SK-N-SH treated with all-trans-retinoic acid at 6 μM for 48 hours (cell line): ENCODE data around the gene FUOM.

ENCODE experiments used
- BACH2 ChIP-seq: fragments of 250-450 bp; sonication (Bioruptor Pico); IDR thresholded peaks from 2 replicates; pipeline ENCODE4 v1.9.0; 2021; ENCODE audit warnings: mild to moderate bottlenecking, borderline replicate concordance
- GLIS3 ChIP-seq: fragments of 250-450 bp; sonication (Bioruptor Pico); IDR thresholded peaks from 2 replicates; pipeline ENCODE4 v1.5.0; 2020; ENCODE audit warnings: mild to moderate bottlenecking, moderate library complexity
- OSR1 ChIP-seq: fragments of 250-450 bp; sonication (Bioruptor Pico); IDR thresholded peaks from 2 replicates; pipeline ENCODE4 v1.8.0; 2022; ENCODE audit warnings: moderate library complexity, mild to moderate bottlenecking, inconsistent platforms
- PPARA ChIP-seq: fragments of 250-450 bp; sonication (Bioruptor Pico); IDR thresholded peaks from 2 replicates; pipeline ENCODE4 v1.5.0; 2020; ENCODE audit warnings: mild to moderate bottlenecking, borderline replicate concordance
- ZC3H10 ChIP-seq: fragments of 250-450 bp; sonication (Bioruptor Pico); IDR thresholded peaks from 2 replicates; pipeline ENCODE4 v1.5.1; 2021; ENCODE audit warnings: mild to moderate bottlenecking, moderate library complexity
- ZFP3 ChIP-seq: fragments of 250-450 bp; sonication (Bioruptor Pico); IDR thresholded peaks from 2 replicates; pipeline ENCODE4 v1.5.0; 2020; ENCODE audit warnings: mild to moderate bottlenecking, moderate library complexity
- ZFP30 ChIP-seq: fragments of 450-650 bp; formaldehyde crosslinking; IDR thresholded peaks from 2 replicates; pipeline ENCODE4 v1.5.0; 2022; ENCODE audit warnings: mild to moderate bottlenecking, moderate library complexity
- ZNF70 ChIP-seq: fragments of 450-650 bp; formaldehyde crosslinking; IDR thresholded peaks from 2 replicates; pipeline ENCODE4 v1.5.0; 2020; ENCODE audit warnings: mild to moderate bottlenecking, moderate library complexity
- TF ChIP-seq, protein P1 (sequence below): fragments of 250-450 bp; sonication (Bioruptor Pico); IDR thresholded peaks from 2 replicates; pipeline ENCODE4 v1.8.0; 2020; ENCODE audit warnings: mild to moderate bottlenecking, moderate library complexity, borderline replicate concordance
- TF ChIP-seq, protein P2 (sequence below): fragments of 250-450 bp; sonication (Bioruptor Pico); IDR thresholded peaks from 2 replicates; pipeline ENCODE4 v1.5.1; 2020; ENCODE audit warnings: low read depth, mild to moderate bottlenecking, moderate library complexity
- TF ChIP-seq, protein P3 (sequence below): fragments of 250-450 bp; sonication (Bioruptor Pico); IDR thresholded peaks from 2 replicates; pipeline ENCODE4 v1.5.0; 2020; ENCODE audit warnings: mild to moderate bottlenecking, moderate library complexity

DNA sequence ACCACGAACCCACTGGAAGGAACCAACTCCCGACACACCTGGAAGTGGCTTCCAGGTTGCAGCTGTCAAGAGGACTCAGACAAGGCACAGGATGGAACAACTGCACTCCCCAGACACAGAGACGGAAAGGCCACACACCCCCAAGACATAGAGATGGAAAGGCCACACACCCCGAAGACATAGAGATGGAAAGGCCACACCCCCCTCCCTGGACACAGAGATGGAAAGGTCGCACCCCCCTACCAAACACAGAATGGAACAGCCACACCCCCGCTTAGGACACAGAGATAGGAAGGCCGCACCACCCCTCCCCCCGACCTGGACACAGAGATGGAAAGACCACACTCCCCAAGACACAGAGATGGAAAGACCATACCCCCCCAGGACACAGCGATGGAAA, 41.6 kb downstream of the FUOM start:
- TF ChIP-seq ZFP30, result no peak
- TF ChIP-seq, protein P1, sequence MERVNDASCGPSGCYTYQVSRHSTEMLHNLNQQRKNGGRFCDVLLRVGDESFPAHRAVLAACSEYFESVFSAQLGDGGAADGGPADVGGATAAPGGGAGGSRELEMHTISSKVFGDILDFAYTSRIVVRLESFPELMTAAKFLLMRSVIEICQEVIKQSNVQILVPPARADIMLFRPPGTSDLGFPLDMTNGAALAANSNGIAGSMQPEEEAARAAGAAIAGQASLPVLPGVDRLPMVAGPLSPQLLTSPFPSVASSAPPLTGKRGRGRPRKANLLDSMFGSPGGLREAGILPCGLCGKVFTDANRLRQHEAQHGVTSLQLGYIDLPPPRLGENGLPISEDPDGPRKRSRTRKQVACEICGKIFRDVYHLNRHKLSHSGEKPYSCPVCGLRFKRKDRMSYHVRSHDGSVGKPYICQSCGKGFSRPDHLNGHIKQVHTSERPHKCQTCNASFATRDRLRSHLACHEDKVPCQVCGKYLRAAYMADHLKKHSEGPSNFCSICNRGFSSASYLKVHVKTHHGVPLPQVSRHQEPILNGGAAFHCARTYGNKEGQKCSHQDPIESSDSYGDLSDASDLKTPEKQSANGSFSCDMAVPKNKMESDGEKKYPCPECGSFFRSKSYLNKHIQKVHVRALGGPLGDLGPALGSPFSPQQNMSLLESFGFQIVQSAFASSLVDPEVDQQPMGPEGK, result no peak
- TF ChIP-seq, protein P2, sequence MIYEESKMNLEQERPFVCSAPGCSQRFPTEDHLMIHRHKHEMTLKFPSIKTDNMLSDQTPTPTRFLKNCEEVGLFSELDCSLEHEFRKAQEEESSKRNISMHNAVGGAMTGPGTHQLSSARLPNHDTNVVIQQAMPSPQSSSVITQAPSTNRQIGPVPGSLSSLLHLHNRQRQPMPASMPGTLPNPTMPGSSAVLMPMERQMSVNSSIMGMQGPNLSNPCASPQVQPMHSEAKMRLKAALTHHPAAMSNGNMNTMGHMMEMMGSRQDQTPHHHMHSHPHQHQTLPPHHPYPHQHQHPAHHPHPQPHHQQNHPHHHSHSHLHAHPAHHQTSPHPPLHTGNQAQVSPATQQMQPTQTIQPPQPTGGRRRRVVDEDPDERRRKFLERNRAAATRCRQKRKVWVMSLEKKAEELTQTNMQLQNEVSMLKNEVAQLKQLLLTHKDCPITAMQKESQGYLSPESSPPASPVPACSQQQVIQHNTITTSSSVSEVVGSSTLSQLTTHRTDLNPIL, result no peak
- TF ChIP-seq, protein P3, sequence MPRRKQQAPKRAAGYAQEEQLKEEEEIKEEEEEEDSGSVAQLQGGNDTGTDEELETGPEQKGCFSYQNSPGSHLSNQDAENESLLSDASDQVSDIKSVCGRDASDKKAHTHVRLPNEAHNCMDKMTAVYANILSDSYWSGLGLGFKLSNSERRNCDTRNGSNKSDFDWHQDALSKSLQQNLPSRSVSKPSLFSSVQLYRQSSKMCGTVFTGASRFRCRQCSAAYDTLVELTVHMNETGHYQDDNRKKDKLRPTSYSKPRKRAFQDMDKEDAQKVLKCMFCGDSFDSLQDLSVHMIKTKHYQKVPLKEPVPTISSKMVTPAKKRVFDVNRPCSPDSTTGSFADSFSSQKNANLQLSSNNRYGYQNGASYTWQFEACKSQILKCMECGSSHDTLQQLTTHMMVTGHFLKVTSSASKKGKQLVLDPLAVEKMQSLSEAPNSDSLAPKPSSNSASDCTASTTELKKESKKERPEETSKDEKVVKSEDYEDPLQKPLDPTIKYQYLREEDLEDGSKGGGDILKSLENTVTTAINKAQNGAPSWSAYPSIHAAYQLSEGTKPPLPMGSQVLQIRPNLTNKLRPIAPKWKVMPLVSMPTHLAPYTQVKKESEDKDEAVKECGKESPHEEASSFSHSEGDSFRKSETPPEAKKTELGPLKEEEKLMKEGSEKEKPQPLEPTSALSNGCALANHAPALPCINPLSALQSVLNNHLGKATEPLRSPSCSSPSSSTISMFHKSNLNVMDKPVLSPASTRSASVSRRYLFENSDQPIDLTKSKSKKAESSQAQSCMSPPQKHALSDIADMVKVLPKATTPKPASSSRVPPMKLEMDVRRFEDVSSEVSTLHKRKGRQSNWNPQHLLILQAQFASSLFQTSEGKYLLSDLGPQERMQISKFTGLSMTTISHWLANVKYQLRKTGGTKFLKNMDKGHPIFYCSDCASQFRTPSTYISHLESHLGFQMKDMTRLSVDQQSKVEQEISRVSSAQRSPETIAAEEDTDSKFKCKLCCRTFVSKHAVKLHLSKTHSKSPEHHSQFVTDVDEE (CRISPR knock-in tag), result no peak
- no peak for TF ChIP-seq ZFP3 (CRISPR knock-in tag)
- no peak for TF ChIP-seq GLIS3 (CRISPR knock-in tag)
- TF ChIP-seq PPARA (CRISPR knock-in tag), result no peak
- no peak for TF ChIP-seq OSR1 (CRISPR knock-in tag)
- no peak for TF ChIP-seq ZC3H10 (CRISPR knock-in tag)
- no peak for TF ChIP-seq ZNF70 (CRISPR knock-in tag)
- TF ChIP-seq BACH2 (CRISPR knock-in tag), result no peak
